Stimulated activated naive CD4-positive, alpha-beta T cell (primary cell): ENCODE results near the gene UBA5.

Experiments used
- DNase-seq, 6 experiments: peaks; one replicate each; lab custom pipeline; 2025; lab: John Stamatoyannopoulos, UW

Gene UBA5

GRCh38 chr3:132716372-132716771, 56.2 kb downstream of the UBA5 start:
- DNase-seq = no peak

GRCh38 chr3:132720228-132720627, 60.1 kb downstream of the UBA5 start:
- DNase-seq = no peak

- peak in 4 of 6 experiments; percentile 16 to 83 (median 54) for DNase-seq
Observed at GRCh38 chr3:132721479-132722164, 61.5 kb downstream of the UBA5 start.

GRCh38 chr3:132722165-132723023, 62.3 kb downstream of the UBA5 start, which contains the start of gene NPHP3:
TSS of gene NPHP3 (minus strand) at chr3:132722409. CDS start at chr3:132722355, 54 bp downstream.
- peak; percentile 96 to 99 (median 98) for DNase-seq

GRCh38 chr3:132723024-132723950, 63.2 kb downstream of the UBA5 start:
- peak in 1 of 6 experiments; percentile 21 for DNase-seq

GRCh38 chr3:132726341-132726823, 66.3 kb downstream of the UBA5 start:
- peak in 3 of 6 experiments; percentile 43 to 73 (median 64) for DNase-seq
